Measurements from ENCODE around the gene FOXJ3.

Gene FOXJ3

DNA sequence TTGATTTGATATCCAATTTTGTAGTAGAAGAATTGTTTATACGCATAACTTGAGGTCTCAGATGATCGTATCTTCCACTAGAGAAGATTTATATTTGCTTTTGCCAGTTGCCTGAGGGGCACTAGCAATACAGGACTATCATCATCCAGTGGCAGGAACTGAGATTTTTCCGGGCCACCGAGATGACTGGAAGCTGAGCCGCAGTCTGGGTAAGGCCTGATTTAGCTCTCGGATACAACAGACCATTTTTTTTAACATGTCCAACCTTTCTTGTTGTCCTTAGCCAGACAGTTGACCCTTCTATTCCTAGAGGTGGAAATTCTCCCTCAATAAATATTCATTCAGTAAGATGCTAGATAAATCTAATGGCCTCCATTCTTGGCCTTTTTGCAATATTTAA, 207.3 kb downstream of the FOXJ3 start:
- TF ChIP-seq, protein P1, sequence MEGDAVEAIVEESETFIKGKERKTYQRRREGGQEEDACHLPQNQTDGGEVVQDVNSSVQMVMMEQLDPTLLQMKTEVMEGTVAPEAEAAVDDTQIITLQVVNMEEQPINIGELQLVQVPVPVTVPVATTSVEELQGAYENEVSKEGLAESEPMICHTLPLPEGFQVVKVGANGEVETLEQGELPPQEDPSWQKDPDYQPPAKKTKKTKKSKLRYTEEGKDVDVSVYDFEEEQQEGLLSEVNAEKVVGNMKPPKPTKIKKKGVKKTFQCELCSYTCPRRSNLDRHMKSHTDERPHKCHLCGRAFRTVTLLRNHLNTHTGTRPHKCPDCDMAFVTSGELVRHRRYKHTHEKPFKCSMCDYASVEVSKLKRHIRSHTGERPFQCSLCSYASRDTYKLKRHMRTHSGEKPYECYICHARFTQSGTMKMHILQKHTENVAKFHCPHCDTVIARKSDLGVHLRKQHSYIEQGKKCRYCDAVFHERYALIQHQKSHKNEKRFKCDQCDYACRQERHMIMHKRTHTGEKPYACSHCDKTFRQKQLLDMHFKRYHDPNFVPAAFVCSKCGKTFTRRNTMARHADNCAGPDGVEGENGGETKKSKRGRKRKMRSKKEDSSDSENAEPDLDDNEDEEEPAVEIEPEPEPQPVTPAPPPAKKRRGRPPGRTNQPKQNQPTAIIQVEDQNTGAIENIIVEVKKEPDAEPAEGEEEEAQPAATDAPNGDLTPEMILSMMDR (IDR thresholded peaks at IDR 0.05), result no peak

Measured in LNCAP (cell line).